Vagina (tissue), 2 donors: ENCODE data around the gene PMEPA1.

Source experiments
- CTCF ChIP-seq, 3 experiments: fragments of 450-650 bp in 2 of 3; fragments of 200-600 bp in 1 of 3; sonication (generic) in 1 of 3; IDR thresholded peaks; one replicate each; pipeline ENCODE4 v1.5.1; 2017 to 2019; ENCODE audit warnings: antibody characterized with exemption in 3 of 3, mild to moderate bottlenecking in 2 of 3, moderate library complexity in 2 of 3
- POLR2A ChIP-seq, 2 donors: fragments of 450-650 bp; IDR thresholded peaks; one replicate each; pipeline ENCODE4 v1.6.1; 2017; ENCODE audit warnings: antibody characterized with exemption in 2 of 2, mild to moderate bottlenecking in 2 of 2, moderate library complexity in 2 of 2
- POLR2AphosphoS5 ChIP-seq, 2 donors: sonication (generic); formaldehyde crosslinking; IDR thresholded peaks; one replicate each; pipeline ENCODE4 v1.9.0; 2017; ENCODE audit warnings: antibody characterized with exemption in 2 of 2, mild to moderate bottlenecking in 2 of 2, low read depth in 1 of 2; ENCODE audit not compliant: insufficient read depth in 1 of 2

- TF ChIP-seq CTCF (IDR thresholded peaks at IDR 0.05), result no peak
- no peak for TF ChIP-seq POLR2A (IDR thresholded peaks at IDR 0.05)
- no peak for TF ChIP-seq POLR2AphosphoS5 (IDR thresholded peaks at IDR 0.05; ENCODE audit: insufficient read depth in 1 of 2, low read depth in 1 of 2)
Measured at GRCh38 chr20:57736738-57737347, 27.0 kb upstream of the PMEPA1 start.
